Small intestine (tissue), 7 donors: ENCODE results near the gene MICALL2. TPM values are rescaled to one million over a fixed set of nuclear protein-coding genes. Genes with fewer than 3 reads are reported as not detected.
A peak's percentile ranks its signal among the peaks of the same experiment; 100 is the strongest.

Experiments
- DNase-seq, 2 donors: peaks; one replicate each; pipeline versions ENCODE4 v3.0.0 to v3.0.0-alpha.2; 2013
- FAIRE-seq: peaks from 2 replicates; lab custom pipeline; 2012; peaks lifted over from hg19 to GRCh38; lab: Jason Lieb, UNC
- H3K27ac ChIP-seq, 3 donors: one replicate each; pipeline ENCODE4 v1.5.1; 2013; ENCODE audit warnings: low read length in 2 of 3, mild to moderate bottlenecking in 2 of 3, control low read depth in 1 of 3, inconsistent platforms in 1 of 3, low read depth in 1 of 3, moderate library complexity in 1 of 3
- H3K27me3 ChIP-seq, 3 donors: one replicate each; pipeline ENCODE4 v1.6.1; 2013; ENCODE audit warnings: low read length in 3 of 3, inconsistent platforms in 1 of 3; ENCODE audit not compliant: control insufficient read depth in 3 of 3, insufficient read depth in 3 of 3
- H3K36me3 ChIP-seq, 3 donors: one replicate each; pipeline ENCODE4 v1.6.1; 2013; ENCODE audit warnings: low read length in 3 of 3, inconsistent platforms in 1 of 3, low read depth in 1 of 3, mild to moderate bottlenecking in 1 of 3, moderate library complexity in 1 of 3; ENCODE audit not compliant: control insufficient read depth in 3 of 3, insufficient read depth in 2 of 3
- H3K4me1 ChIP-seq, 3 donors: one replicate each; pipeline ENCODE4 v1.6.1; 2013; ENCODE audit warnings: low read length in 2 of 3, inconsistent platforms in 1 of 3, low read depth in 1 of 3, mild to moderate bottlenecking in 1 of 3, moderate library complexity in 1 of 3; ENCODE audit not compliant: control insufficient read depth in 3 of 3, insufficient read depth in 2 of 3
- H3K4me3 ChIP-seq, 3 donors: one replicate each; pipeline ENCODE4 v1.5.1; 2013; ENCODE audit warnings: low read length in 3 of 3, control low read depth in 1 of 3, inconsistent platforms in 1 of 3, low read depth in 1 of 3, mild to moderate bottlenecking in 1 of 3, moderate library complexity in 1 of 3
- H3K9me3 ChIP-seq, 2 donors: one replicate each; pipeline ENCODE4 v1.6.1; 2013; ENCODE audit warnings: low read depth in 1 of 2, low read length in 1 of 2; ENCODE audit not compliant: control insufficient read depth in 2 of 2, insufficient read depth in 1 of 2
- WGBS, 3 donors: extraction: QIAGEN DNeasy Blood & Tissue Kit; methylation state at CpG; one replicate each; pipeline ENCODE4 v1.1.7; 2013; 5-methylcytosine and 5-hydroxymethylcytosine counted together
- polyA plus RNA-seq, 4 donors: library from polyadenylated mRNA; stranded (reverse) in 3 of 4; unstranded in 1 of 4; fragments of 200-250 nt in 3 of 4; fragments of 120-200 nt in 1 of 4; gene quantifications; one replicate each; pipeline versions ENCODE4 v1.2.1 to v1.2.3, GENCODE V29; 2013
- donor health status: healthy with polysubstance abuse.
- donor health status: control.
- donor health status: control.
- donor health status: Bipolar disorder and iron deficiency.
- donor health status: healthy.

MICALL2 gene
- polyA plus RNA-seq, 4 donors, result 67.9 to 533 (median 264) TPM

DNA sequence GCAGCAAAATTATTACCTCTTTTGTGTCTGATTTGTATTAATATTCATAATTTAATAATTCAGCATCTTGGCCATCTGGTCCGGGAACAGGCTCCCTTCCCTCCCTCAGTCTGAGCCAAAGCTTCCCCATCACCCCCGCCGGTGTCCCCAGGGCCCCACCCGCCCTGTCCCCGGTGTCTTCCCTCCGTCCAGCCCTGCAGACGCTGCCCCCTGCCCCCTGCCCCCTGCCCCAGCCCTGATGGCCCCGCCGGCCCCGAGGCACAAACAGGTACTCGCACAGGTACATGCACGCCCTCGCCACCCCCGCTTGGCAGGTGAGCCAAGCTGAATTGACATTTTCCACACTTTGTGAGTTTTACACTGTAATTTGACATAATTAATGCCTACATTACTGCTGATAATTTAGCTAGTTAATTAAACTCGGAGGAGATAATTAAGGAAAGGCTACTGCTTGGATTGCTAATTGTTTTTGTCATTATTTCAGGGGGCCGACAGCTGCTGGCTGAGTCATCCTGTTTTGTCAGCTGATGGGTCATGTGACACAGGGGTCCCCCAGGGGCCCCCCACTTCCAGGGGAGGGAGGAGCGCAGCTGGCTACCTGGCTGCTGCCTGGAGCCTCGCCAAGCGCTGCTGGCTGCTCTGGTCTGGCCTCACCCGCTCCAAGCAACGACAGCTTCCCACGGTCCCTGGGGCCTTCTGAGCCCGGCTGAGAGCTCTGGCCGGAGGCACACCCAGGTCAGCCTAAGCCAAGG, 36.6 kb downstream of the MICALL2 start:
- FAIRE-seq, result no peak
- peaks cover 0 to 16% (median 2%) of the 10 kb centered on the region in 3 donors for H3K27me3 ChIP-seq
- peak in 1 of 2 donors; percentile 32 for DNase-seq
- no peak overlapping the region for H3K4me3 ChIP-seq
- H3K36me3 ChIP-seq, result no peaks in the 10 kb centered on the region
- peaks cover 0 to 4% (median 0%) of the 10 kb centered on the region in 3 donors for H3K4me1 ChIP-seq
- H3K9me3 ChIP-seq, result no peaks in the 10 kb centered on the region
- 7 to 22% (median 21%) methylated on average over 23 to 24 of the region's 24 CpGs for WGBS, 3 donors
- no peak overlapping the region for H3K27ac ChIP-seq

DNA sequence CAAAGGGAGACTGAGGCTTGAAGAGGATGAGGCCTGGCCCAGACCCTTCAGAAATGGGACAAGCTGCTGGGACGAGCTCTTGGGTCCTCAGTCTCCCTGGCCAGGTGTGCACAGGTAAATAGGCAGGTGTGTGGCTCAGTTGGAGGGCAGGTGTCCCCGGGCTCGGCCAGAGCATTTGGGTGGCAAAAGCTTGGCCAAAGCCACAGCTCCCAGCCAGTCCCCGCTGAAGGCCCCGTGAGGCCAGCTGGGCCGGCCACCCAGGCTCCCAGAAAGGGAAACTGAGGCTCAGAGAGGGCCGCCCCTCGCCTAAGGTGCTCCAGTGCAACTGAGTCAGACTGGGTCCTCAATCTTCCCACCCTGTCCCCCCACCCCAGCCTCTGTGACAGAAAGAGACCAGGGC, 37.3 kb downstream of the MICALL2 start:
- no peaks in the 10 kb centered on the region for H3K9me3 ChIP-seq
- no peak overlapping the region for H3K4me3 ChIP-seq
- DNase-seq (no peak), FAIRE-seq (no peak)
- no peak overlapping the region for H3K27ac ChIP-seq
- no peaks in the 10 kb centered on the region for H3K36me3 ChIP-seq
- H3K4me1 ChIP-seq, result peaks cover 0 to 4% (median 0%) of the 10 kb centered on the region in 3 donors
- H3K27me3 ChIP-seq, result peaks cover 0 to 20% (median 2%) of the 10 kb centered on the region in 3 donors
- 64 to 80% (median 66%) methylated on average over 7 to 8 of the region's 8 CpGs for whole genome bisulfite sequencing, 3 donors

DNA sequence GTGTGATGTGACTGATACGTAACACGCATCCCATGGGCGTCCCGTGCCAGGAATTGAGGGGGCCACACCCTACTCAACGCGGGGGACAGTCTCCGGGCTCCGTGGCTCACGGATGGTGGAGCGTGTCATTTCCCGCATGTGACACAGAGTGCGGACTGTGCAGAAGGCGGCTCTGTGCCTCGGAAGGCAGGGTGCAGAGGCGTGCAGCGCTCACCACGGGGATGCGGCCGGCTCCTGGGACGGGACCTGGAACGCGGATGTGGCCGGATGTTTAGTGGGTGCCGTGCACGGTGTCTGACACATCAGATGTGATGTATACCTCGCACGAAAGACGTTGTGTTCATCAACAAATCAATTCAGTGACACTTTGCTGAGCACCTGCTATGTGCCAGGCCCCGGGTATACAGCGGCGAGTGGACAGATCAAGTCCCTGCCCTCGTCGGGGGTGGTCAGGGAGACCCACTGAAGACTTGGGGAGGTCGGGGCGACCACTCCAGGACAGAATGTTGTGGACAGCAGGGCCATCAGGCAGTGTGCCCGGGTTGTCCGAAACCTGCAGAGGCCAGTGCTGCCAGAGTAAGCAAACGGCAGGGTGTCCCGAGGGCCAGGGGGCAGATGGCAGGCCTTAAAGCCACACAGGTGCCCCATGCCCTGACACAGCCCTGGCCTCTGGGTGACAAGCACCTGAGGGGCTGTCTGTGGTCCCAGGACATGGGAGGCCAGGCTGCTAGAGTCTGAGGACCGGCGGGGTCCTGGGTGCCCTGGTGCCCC, 38.1 kb downstream of the MICALL2 start:
- no peak for DNase-seq
- no peak overlapping the region for H3K27ac ChIP-seq
- no peaks in the 10 kb centered on the region for H3K36me3 ChIP-seq
- no peak overlapping the region for H3K4me3 ChIP-seq
- WGBS, 3 donors, result 78 to 84% (median 84%) methylated on average over 41 of the region's 41 CpGs
- peaks cover 0 to 4% (median 0%) of the 10 kb centered on the region in 3 donors for H3K4me1 ChIP-seq
- FAIRE-seq, result no peak
- no peaks in the 10 kb centered on the region for H3K9me3 ChIP-seq
- peaks cover 0 to 23% (median 2%) of the 10 kb centered on the region in 3 donors for H3K27me3 ChIP-seq

DNA sequence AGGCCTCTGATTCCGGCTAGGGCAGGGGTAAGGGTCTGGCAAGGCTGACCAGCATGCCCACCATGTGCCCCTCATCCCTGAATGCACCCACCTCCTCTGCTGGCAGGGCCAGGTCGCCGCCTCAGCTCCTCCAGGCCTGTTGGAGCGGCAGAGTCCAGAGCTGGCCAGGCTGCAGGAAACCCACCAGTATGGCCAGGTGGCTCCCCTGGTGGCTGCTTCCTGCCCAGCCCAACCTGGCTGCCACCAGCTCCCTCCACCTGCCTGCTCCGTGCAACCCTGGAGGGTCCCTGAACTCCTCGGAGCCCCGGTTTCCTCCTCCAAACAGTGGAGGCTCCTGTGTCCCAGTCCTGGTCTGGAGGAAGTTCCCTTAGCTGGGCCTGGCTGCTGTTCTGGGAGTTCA, 39.6 kb downstream of the MICALL2 start:
- peaks cover 0 to 23% (median 2%) of the 10 kb centered on the region in 3 donors for H3K27me3 ChIP-seq
- DNase-seq (no peak), FAIRE-seq (no peak)
- WGBS, 3 donors, result 67 to 73% (median 67%) methylated on average over 7 of the region's 7 CpGs
- no peaks in the 10 kb centered on the region for H3K36me3 ChIP-seq
- no peak overlapping the region for H3K4me3 ChIP-seq
- H3K9me3 ChIP-seq, result no peaks in the 10 kb centered on the region
- H3K4me1 ChIP-seq, result peaks cover 0 to 4% (median 0%) of the 10 kb centered on the region in 3 donors
- H3K27ac ChIP-seq, result no peak overlapping the region

DNA sequence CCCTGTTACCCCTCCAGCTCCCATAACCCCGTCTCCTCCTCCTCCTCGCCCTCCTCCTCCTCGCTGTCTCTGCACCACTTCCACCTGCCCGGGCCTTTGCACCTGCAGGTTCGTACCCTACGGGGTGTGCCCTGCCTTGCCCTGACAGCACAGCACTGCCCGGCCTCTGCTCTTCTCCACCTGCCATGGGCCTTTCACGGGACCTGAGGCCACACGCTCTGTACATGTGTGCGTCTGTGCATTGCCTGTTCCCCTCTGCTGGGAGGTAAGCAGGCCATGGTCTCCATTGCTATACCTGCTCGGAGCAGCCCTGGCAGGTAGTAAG, 40.0 kb downstream of the MICALL2 start:
- DNase-seq (no peak), FAIRE-seq (no peak)
- H3K27me3 ChIP-seq, result peaks cover 0 to 23% (median 0%) of the 10 kb centered on the region in 3 donors
- no peaks in the 10 kb centered on the region for H3K36me3 ChIP-seq
- 28 to 78% (median 35%) methylated on average over 11 of the region's 11 CpGs for WGBS, 3 donors
- no peak overlapping the region for H3K27ac ChIP-seq
- H3K4me1 ChIP-seq, result peaks cover 0 to 4% (median 0%) of the 10 kb centered on the region in 3 donors
- H3K4me3 ChIP-seq, result no peak overlapping the region
- H3K9me3 ChIP-seq, result no peaks in the 10 kb centered on the region

DNA sequence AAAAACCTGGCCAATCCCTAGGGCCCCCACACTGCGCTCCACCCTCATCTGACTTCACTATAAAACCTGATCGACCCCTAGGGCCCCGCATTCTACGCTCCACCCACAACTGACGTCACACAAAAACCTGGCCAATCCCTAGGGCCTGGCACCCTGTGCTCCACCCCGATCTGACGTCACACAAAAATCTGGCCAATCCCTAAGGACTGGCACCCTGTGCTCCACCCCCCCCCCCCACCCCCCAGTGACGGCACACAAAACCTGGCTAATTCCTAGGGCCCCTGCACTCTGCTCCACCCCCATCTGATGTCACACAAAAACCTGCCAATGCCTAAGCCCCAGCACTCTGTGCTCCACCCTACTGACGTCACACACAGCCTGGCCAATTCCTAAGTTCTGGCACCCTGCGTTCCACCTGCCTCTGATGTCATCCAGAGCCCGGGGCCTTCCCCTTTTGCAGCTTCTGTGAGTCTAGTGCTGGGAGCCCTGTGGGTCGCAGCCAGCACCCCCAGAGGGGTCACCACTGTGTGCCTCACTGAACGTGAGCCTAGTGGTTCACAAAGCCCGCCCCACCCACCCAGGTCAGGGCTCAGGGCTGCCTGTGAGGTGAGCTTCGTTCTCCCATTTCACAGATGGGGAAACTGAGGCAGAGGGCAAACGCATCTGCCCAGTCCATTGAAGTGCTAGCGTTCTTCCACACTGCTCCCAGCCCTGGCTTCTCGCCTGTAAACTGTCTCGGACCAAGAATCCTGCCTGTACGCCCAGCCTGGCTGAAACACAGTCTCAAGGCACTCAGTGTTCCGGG, 40.6 kb downstream of the MICALL2 start:
- Histone ChIP-seq H3K4me1 (peaks cover 0 to 4% (median 0%) of the 10 kb centered on the region in 3 donors), H3K4me3 (no peak overlapping the region), H3K27me3 (peaks cover 0 to 19% (median 0%) of the 10 kb centered on the region in 3 donors), H3K9me3 (no peaks in the 10 kb centered on the region), H3K27ac (no peak overlapping the region), H3K36me3 (no peaks in the 10 kb centered on the region)
- no peak for DNase-seq
- no peak for FAIRE-seq
- WGBS, 3 donors, result 56 to 68% (median 60%) methylated on average over 20 to 21 of the region's 21 CpGs

DNA sequence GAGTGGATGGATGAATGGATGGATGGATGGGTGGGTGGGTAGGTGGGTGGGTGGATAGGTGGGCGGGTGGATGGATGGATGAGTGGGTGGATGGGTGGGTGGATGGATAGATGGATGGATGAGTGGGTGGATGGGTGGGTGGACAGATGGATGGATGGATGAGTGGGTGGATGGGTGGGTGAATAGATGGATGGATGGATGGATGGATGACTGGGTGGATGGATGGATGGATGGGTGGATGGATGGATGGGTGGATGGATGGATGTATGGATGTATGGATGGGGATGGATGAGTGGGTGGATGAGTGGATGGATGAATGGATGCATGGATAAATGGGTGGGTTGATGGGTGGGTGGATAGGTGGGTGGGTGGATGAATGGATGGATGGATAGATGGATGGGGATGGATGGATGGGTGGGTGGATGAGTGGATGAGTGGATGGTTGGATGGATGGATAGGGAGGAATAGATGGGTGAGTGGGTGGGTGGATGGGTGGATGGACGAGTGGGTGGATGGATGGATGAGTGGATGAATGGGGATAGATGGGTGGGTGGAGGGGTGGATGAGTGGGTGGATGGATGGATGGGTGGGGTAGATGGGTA, 43.8 kb downstream of the MICALL2 start:
- H3K27me3 ChIP-seq, result peaks cover 0 to 20% (median 0%) of the 10 kb centered on the region in 3 donors
- no peak overlapping the region for H3K4me3 ChIP-seq
- peaks cover 0 to 5% (median 4%) of the 10 kb centered on the region in 3 donors for H3K4me1 ChIP-seq
- no peaks in the 10 kb centered on the region for H3K9me3 ChIP-seq
- no peaks in the 10 kb centered on the region for H3K36me3 ChIP-seq
- WGBS, 3 donors, result 73 to 82% (median 75%) methylated on average over 2 of the region's 2 CpGs
- H3K27ac ChIP-seq, result no peak overlapping the region
- DNase-seq (no peak), FAIRE-seq (no peak)
